ENCODE results near the gene AMOT.

AMOT gene

DNA sequence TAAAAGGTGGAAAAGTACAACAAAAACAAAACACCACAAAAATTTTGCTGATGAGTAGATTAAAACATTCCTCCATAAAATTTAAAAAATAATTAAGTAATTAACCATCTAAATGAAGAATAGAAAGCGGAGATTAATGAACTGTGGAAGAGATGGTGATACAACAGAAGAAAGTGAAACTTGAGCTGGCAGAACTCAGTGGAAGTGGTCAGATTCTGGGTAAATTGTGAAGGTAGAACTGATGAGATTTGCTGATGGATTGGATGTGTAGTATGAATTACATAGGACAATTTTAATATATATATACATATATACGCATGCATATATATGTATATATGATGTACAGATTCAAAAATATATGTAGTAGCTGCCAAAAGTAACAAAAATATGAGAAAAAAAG is 73.9 kb downstream of the AMOT start:
- Histone ChIP-seq H3K4me3 (ENCODE audit: low read depth, low read length) (no peak overlapping the region), H3K27ac (ENCODE audit: extremely low read depth, low read depth, low read length) (no peak overlapping the region), H3K36me3 (ENCODE audit: control insufficient read depth in 2 of 2, insufficient read depth in 1 of 2, low read length in 2 of 2) (no peaks in the 10 kb centered on the region), H3K4me1 (ENCODE audit: control insufficient read depth, insufficient read depth, low read length) (no peaks in the 10 kb centered on the region), H3K9me3 (ENCODE audit: control insufficient read depth, insufficient read depth, low read depth, low read length) (no peaks in the 10 kb centered on the region; the same call in 1 of the 2 replicates)
- TF ChIP-seq GLIS2 (tag by site-specific recombination; IDR thresholded peaks at IDR 0.05) (no peak), TRIM28 (IDR thresholded peaks at IDR 0.05; ENCODE audit: borderline replicate concordance, low read length) (no peak), ZNF48 (tag by site-specific recombination; IDR thresholded peaks at IDR 0.05) (no peak), YY1 (tag by site-specific recombination; IDR thresholded peaks at IDR 0.05) (no peak), KLF9 (tag by site-specific recombination; IDR thresholded peaks at IDR 0.05; ENCODE audit: low read depth) (no peak), ZNF214 (tag by site-specific recombination; IDR thresholded peaks at IDR 0.05; ENCODE audit: borderline replicate concordance) (no peak), ZNF701 (tag by site-specific recombination; IDR thresholded peaks at IDR 0.05) (no peak), REPIN1 (tag by site-specific recombination; IDR thresholded peaks at IDR 0.05; ENCODE audit: low read depth) (no peak), ZIC2 (tag by site-specific recombination; IDR thresholded peaks at IDR 0.05) (no peak), ZNF302 (tag by site-specific recombination; IDR thresholded peaks at IDR 0.05; ENCODE audit: low read depth) (no peak), ZNF311 (tag by site-specific recombination; IDR thresholded peaks at IDR 0.05; ENCODE audit: borderline replicate concordance) (no peak), ZNF37A (tag by site-specific recombination; IDR thresholded peaks at IDR 0.05) (no peak), ZNF777 (tag by site-specific recombination; IDR thresholded peaks at IDR 0.05; ENCODE audit: borderline replicate concordance) (no peak), ZNF501 (tag by site-specific recombination; IDR thresholded peaks at IDR 0.05) (no peak), ZNF221 (tag by site-specific recombination; IDR thresholded peaks at IDR 0.05; ENCODE audit: borderline replicate concordance) (no peak), ZNF843 (tag by site-specific recombination; IDR thresholded peaks at IDR 0.05) (no peak), ZNF514 (tag by site-specific recombination; IDR thresholded peaks at IDR 0.05) (no peak), ZNF341 (tag by site-specific recombination; IDR thresholded peaks at IDR 0.05; ENCODE audit: low read depth) (no peak), ZNF184 (tag by site-specific recombination; IDR thresholded peaks at IDR 0.05) (no peak), ZNF624 (tag by site-specific recombination; IDR thresholded peaks at IDR 0.05) (no peak)
- CTCF ChIA-PET, result interaction anchor here (0.6 kb wide), 1 partner anchor 32 kb away, joined by 3 read pairs; no protein-coding TSS in a partner anchor
- POLR2A ChIA-PET, result no interaction called here

- Histone ChIP-seq H3K4me3 (ENCODE audit: low read depth, low read length) (no peak overlapping the region), H3K27ac (ENCODE audit: extremely low read depth, low read depth, low read length) (no peak overlapping the region), H3K4me1 (ENCODE audit: control insufficient read depth, insufficient read depth, low read length) (no peaks in the 10 kb centered on the region), H3K36me3 (ENCODE audit: control insufficient read depth in 2 of 2, insufficient read depth in 1 of 2, low read length in 2 of 2) (no peaks in the 10 kb centered on the region), H3K9me3 (ENCODE audit: control insufficient read depth, insufficient read depth, low read depth, low read length) (no peaks in the 10 kb centered on the region; the same call in 1 of the 2 replicates)
- no peak for TF ChIP-seq ZNF335 (tag by site-specific recombination; conservative IDR thresholded peaks at IDR 0.05)
- no peak for TF ChIP-seq SCRT2 (tag by site-specific recombination; IDR thresholded peaks at IDR 0.05)
- no peak for TF ChIP-seq ZNF830 (tag by site-specific recombination; IDR thresholded peaks at IDR 0.05; ENCODE audit: low read depth)
- no peak for TF ChIP-seq ZNF433 (tag by site-specific recombination; IDR thresholded peaks at IDR 0.05; ENCODE audit: low read depth)
- no peak for TF ChIP-seq KLF1 (tag by site-specific recombination; IDR thresholded peaks at IDR 0.05)
- TF ChIP-seq ZNF354C (tag by site-specific recombination; IDR thresholded peaks at IDR 0.05; ENCODE audit: borderline replicate concordance, low read depth), result no peak
- TF ChIP-seq ZNF792 (tag by site-specific recombination; IDR thresholded peaks at IDR 0.05), result no peak
- TF ChIP-seq ZNF580 (tag by site-specific recombination; IDR thresholded peaks at IDR 0.05), result no peak
- TF ChIP-seq ZNF670 (tag by site-specific recombination; IDR thresholded peaks at IDR 0.05; ENCODE audit: low read depth), result no peak
- TF ChIP-seq ZNF221 (tag by site-specific recombination; IDR thresholded peaks at IDR 0.05; ENCODE audit: borderline replicate concordance), result no peak
- TF ChIP-seq ZBTB7A (tag by site-specific recombination; IDR thresholded peaks at IDR 0.05; ENCODE audit: low read depth), result no peak
- TF ChIP-seq ZNF791 (tag by site-specific recombination; IDR thresholded peaks at IDR 0.05), result no peak
- TF ChIP-seq ZNF660 (tag by site-specific recombination; IDR thresholded peaks at IDR 0.05), result no peak
- ChIA-PET CTCF (interaction anchor here (1.1 kb wide), 1 partner anchor 8 kb away, joined by 3 read pairs; no protein-coding TSS in a partner anchor), POLR2A (no interaction called here)
Measured at GRCh38 chrX:112761242-112762207, 79.1 kb downstream of the AMOT start.
